IMR-90 (cell line): ENCODE results near the gene CABCOCO1. TPM values are rescaled to one million over a fixed set of nuclear protein-coding genes. Genes with fewer than 3 reads are reported as not detected.

Experiments
- ATAC-seq: fragments of 200-7000 bp; cut with Tn5 transposase; 2 replicates; pipeline ENCODE4 v1.9.1; 2020; ENCODE audit warnings: low read depth, mild to moderate bottlenecking, moderate library complexity
- BruUV-seq: library from RNA; stranded (reverse); fragments of 400-500 nt; replicated peaks from 2 replicates; lab custom pipeline; 2021; lab: Mats Ljungman, UMichigan
- CTCF ChIA-PET: fragments of 300-600 bp; formaldehyde crosslinking; extraction: SDS; loops from one replicate; lab custom pipeline; 2021; ENCODE audit warnings: antibody characterized with exemption; lab: Yijun Ruan, JAX
- POLR2A ChIA-PET: fragments of 300-600 bp; sonication (Branson Sonifier 250); formaldehyde crosslinking; loops from one replicate; lab custom pipeline; 2022; ENCODE audit warnings: antibody characterized with exemption; ENCODE audit not compliant: unreplicated experiment; lab: Charles Lee
- DNase-seq: peaks from one replicate; pipeline ENCODE4 v3.0.0; 2013
- H2AFZ ChIP-seq: replicated peaks from 2 replicates; pipeline ENCODE3; 2013; ENCODE audit warnings: low read length, mild to moderate bottlenecking; ENCODE audit not compliant: poor library complexity
- H2AK5ac ChIP-seq: 2 replicates; pipeline ENCODE4 v1.6.1; 2013; ENCODE audit warnings: low read depth, low read length, inconsistent platforms
- H2AK9ac ChIP-seq: replicated peaks from 2 replicates; pipeline ENCODE3; 2013; ENCODE audit warnings: mild to moderate bottlenecking, low read depth, low read length, moderate library complexity; ENCODE audit not compliant: poor library complexity
- H2BK120ac ChIP-seq: 2 replicates; pipeline ENCODE4 v1.6.1; 2013; ENCODE audit warnings: low read depth, low read length, inconsistent platforms
- H2BK15ac ChIP-seq: 3 replicates; pipeline ENCODE4 v1.6.1; 2013; ENCODE audit warnings: low read depth, low read length, inconsistent platforms
- H2BK20ac ChIP-seq: 2 replicates; pipeline ENCODE4 v1.6.1; 2013; ENCODE audit warnings: low read depth, mild to moderate bottlenecking, inconsistent platforms, low read length, moderate library complexity
- H2BK5ac ChIP-seq: 2 replicates; pipeline ENCODE4 v1.6.1; 2013; ENCODE audit warnings: mild to moderate bottlenecking, low read depth, low read length, inconsistent platforms; ENCODE audit not compliant: poor library complexity, severe bottlenecking
- H3K14ac ChIP-seq: replicated peaks from 2 replicates; pipeline ENCODE4 v1.6.1; 2013; ENCODE audit warnings: low read depth, low read length, inconsistent platforms
- H3K18ac ChIP-seq: 2 replicates; pipeline ENCODE4 v1.6.1; 2013; ENCODE audit warnings: low read depth, low read length, control low read depth
- H3K23ac ChIP-seq: 2 replicates; pipeline ENCODE4 v1.6.1; 2013; ENCODE audit warnings: low read depth, low read length, inconsistent platforms
- H3K27ac ChIP-seq: 2 replicates; pipeline ENCODE4 v1.5.1; 2013; ENCODE audit warnings: mild to moderate bottlenecking, control low read depth, low read length; ENCODE audit not compliant: insufficient read depth
- H3K27me3 ChIP-seq: 2 replicates; pipeline ENCODE4 v1.6.1; 2013; ENCODE audit warnings: low read length; ENCODE audit not compliant: control insufficient read depth, insufficient read depth
- H3K36me3 ChIP-seq: 2 replicates; pipeline ENCODE4 v1.6.1; 2013; ENCODE audit warnings: low read length, mixed read lengths; ENCODE audit not compliant: control insufficient read depth, insufficient read depth
- H3K4ac ChIP-seq: 2 replicates; pipeline ENCODE4 v1.6.1; 2013; ENCODE audit warnings: low read depth, low read length, inconsistent platforms
- H3K4me1 ChIP-seq: 2 replicates; pipeline ENCODE4 v1.6.1; 2013; ENCODE audit warnings: low read length, mixed read lengths; ENCODE audit not compliant: control insufficient read depth, insufficient read depth
- H3K4me2 ChIP-seq: 2 replicates; pipeline ENCODE4 v1.6.1; 2013; ENCODE audit warnings: low read depth, mild to moderate bottlenecking, control low read depth, low read length, moderate library complexity
- H3K4me3 ChIP-seq: 2 replicates; pipeline ENCODE4 v1.5.1; 2013; ENCODE audit warnings: low read depth, mild to moderate bottlenecking, control low read depth, low read length, moderate library complexity; ENCODE audit not compliant: insufficient read depth
- H3K56ac ChIP-seq: 2 replicates; pipeline ENCODE4 v1.6.1; 2013; ENCODE audit warnings: low read length, inconsistent platforms; ENCODE audit not compliant: insufficient read depth; ENCODE audit errors: extremely low read depth
- H3K79me1 ChIP-seq, 2 experiments: 2 replicates each; pipeline ENCODE4 v1.6.1; 2013; ENCODE audit warnings: low read length in 2 of 2, inconsistent platforms in 1 of 2, low read depth in 1 of 2
- H3K9ac ChIP-seq: 2 replicates; pipeline ENCODE4 v1.6.1; 2013; ENCODE audit warnings: low read depth, low read length, control low read depth
- H3K9me1 ChIP-seq: 2 replicates; pipeline ENCODE4 v1.6.1; 2013; ENCODE audit warnings: low read length, inconsistent platforms; ENCODE audit not compliant: insufficient read depth
- H3K9me3 ChIP-seq: 2 replicates; pipeline ENCODE4 v1.6.1; 2013; ENCODE audit warnings: low read length; ENCODE audit not compliant: control insufficient read depth, insufficient read depth
- H4K20me1 ChIP-seq: 2 replicates; pipeline ENCODE4 v1.6.1; 2013; ENCODE audit warnings: low read length, inconsistent platforms; ENCODE audit not compliant: insufficient read depth
- H4K5ac ChIP-seq: 2 replicates; pipeline ENCODE4 v1.6.1; 2013; ENCODE audit warnings: mild to moderate bottlenecking, low read depth, low read length, control low read depth
- H4K8ac ChIP-seq, 2 experiments: 2 replicates each; pipeline ENCODE4 v1.6.1; 2013; ENCODE audit warnings: low read depth in 2 of 2, low read length in 2 of 2, control low read depth in 1 of 2, inconsistent platforms in 1 of 2
- H4K91ac ChIP-seq: 2 replicates; pipeline ENCODE4 v1.6.1; 2013; ENCODE audit warnings: low read depth, low read length, inconsistent platforms; ENCODE audit not compliant: insufficient read depth
- RCOR1 ChIP-seq: IDR thresholded peaks from 2 replicates; pipeline ENCODE4 v1.6.1; 2012; ENCODE audit warnings: mild to moderate bottlenecking, low read length, improper control_type of control experiment; ENCODE audit not compliant: insufficient replicate concordance
- WGBS, 2 experiments: methylation state at CpG; one replicate each; pipeline versions ENCODE4 v1.1.5 to v1.1.7; 2013; ENCODE audit warnings: missing lambda C conversion rate in 2 of 2; ENCODE audit not compliant: insufficient read length in 1 of 2; ENCODE audit errors: extremely low coverage in 2 of 2; 5-methylcytosine and 5-hydroxymethylcytosine counted together
- dilution Hi-C: fragments of 300-500 bp; cut with HindIII; formaldehyde crosslinking; loops from one replicate; pipeline ENCODE4 v1.14.3; 2018; ENCODE audit warnings: low sequenced_read_pairs; ENCODE audit not compliant: unreplicated experiment
- in situ Hi-C: fragments of 300-500 bp; cut with MboI; formaldehyde crosslinking; loops from 3 replicates; pipeline ENCODE4 v1.14.3; 2019; ENCODE audit warnings: low sequenced_read_pairs, inconsistent platforms, mixed read lengths
- intact Hi-C: fragments of 100-400 bp; cut with micrococcal nuclease; formaldehyde crosslinking; loops from 2 replicates; pipeline ENCODE4 v1.10.0; 2022
- polyA plus RNA-seq, 3 experiments: library from polyadenylated mRNA; depleted of rRNA; stranded (reverse); fragments of >200 nt; gene quantifications; 2 replicates each; pipeline ENCODE4 v1.2.3, GENCODE V29; 2012; ENCODE audit warnings: low replicate concordance in 1 of 3
- total RNA-seq: library from RNA; depleted of rRNA; stranded (reverse); fragments of >200 nt; gene quantifications from 2 replicates; pipeline ENCODE4 v1.2.3, GENCODE V29; 2012

Gene CABCOCO1
- total and polyA plus RNA-seq, 2 of the 4 experiments (the other 2 are of a cell fraction), result 0.18 to 0.31 TPM

DNA sequence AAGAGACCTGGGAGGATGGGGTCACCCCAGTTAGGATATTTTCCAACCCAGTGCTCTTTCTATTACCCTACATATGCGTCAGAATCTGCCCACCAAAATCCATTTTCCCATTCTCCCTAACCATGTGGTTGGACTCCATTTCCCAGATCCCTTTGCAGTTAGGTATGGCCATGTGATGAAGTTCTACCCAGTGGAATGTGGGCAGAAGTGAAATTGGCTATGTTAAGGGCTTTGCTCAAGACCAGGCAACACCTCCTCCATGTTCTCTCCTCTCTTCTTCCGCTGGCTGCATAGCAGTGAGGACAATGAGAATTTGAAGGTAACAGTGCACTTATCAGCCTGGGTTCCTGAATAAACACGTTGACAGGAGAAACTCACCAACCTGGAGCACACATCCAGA, 111.3 kb downstream of the CABCOCO1 start:
- POLR2A ChIA-PET, result no interaction called here
- H4K20me1 ChIP-seq, result no peaks in the 10 kb centered on the region
- H3K4me1 ChIP-seq, result no peaks in the 10 kb centered on the region
- no peak overlapping the region for H2BK15ac ChIP-seq
- no peaks in the 10 kb centered on the region for H3K79me1 ChIP-seq
- no peaks in the 10 kb centered on the region for H3K36me3 ChIP-seq
- no peak overlapping the region for H4K5ac ChIP-seq
- no peak for DNase-seq
- no peak overlapping the region for H3K4me3 ChIP-seq
- peak overlapping the region; percentile 14 for H2AFZ ChIP-seq
- H3K23ac ChIP-seq, result no peak overlapping the region
- no peak overlapping the region for H3K56ac ChIP-seq
- H3K27ac ChIP-seq, result no peak overlapping the region
- no peak overlapping the region for H4K91ac ChIP-seq
- no peak overlapping the region for H2BK5ac ChIP-seq
- no peaks in the 10 kb centered on the region for H3K9me1 ChIP-seq
- intact Hi-C loops, result no loop called here
- H2AK9ac ChIP-seq, result peak overlapping the region; percentile 13
- peak overlapping the region; percentile 16; the same call in 1 of the 2 replicates for H2BK120ac ChIP-seq
- H2BK20ac ChIP-seq, result no peak overlapping the region
- H4K8ac ChIP-seq, result no peak overlapping the region
- 0 out of 2 replicates have a peak overlapping the region, but pooled peaks have one; percentile 6 for H3K4ac ChIP-seq
- H3K18ac ChIP-seq, result no peak overlapping the region
- no CpG with 5 or more reads among the region's 3 CpGs for WGBS, 2 experiments
- peak overlapping the region; percentile 33; the same call in 1 of the 2 replicates for H2AK5ac ChIP-seq
- CTCF ChIA-PET, result interaction anchor here (2.4 kb wide), 1 partner anchor 12 kb away, joined by 7 read pairs; no protein-coding TSS in a partner anchor
- no TSS peak for BruUV-seq
- dilution Hi-C loops, result no loop called here
- no peak for ATAC-seq
- no peaks in the 10 kb centered on the region for H3K27me3 ChIP-seq
- in situ Hi-C loops, result no loop called here
- H3K14ac ChIP-seq, result no peak overlapping the region
- H3K9me3 ChIP-seq, result no peaks in the 10 kb centered on the region
- no peak overlapping the region for H3K4me2 ChIP-seq
- no peak overlapping the region for H3K9ac ChIP-seq
- no peak for TF ChIP-seq RCOR1
